ENCODE measurements around the gene OAT.

GRCh38 chr10:124403548-124403947, 15.2 kb downstream of the OAT start:
- TF ChIP-seq CTCF (IDR thresholded peaks at IDR 0.05; ENCODE audit: borderline replicate concordance, extremely low read depth, low read length, poor library complexity, severe bottlenecking) (peak; percentile 83), EZH2 (IDR thresholded peaks at IDR 0.05; ENCODE audit: borderline replicate concordance, low read depth, low read length, severe bottlenecking) (no peak)
